ENCODE results near the gene NEDD4L. TPM values are rescaled to one million over a fixed set of nuclear protein-coding genes. Genes with fewer than 3 reads are reported as not detected.

NEDD4L gene
- total and polyA plus RNA-seq, 2 experiments from 2014 or later = 36.2 to 72.3 TPM

DNA sequence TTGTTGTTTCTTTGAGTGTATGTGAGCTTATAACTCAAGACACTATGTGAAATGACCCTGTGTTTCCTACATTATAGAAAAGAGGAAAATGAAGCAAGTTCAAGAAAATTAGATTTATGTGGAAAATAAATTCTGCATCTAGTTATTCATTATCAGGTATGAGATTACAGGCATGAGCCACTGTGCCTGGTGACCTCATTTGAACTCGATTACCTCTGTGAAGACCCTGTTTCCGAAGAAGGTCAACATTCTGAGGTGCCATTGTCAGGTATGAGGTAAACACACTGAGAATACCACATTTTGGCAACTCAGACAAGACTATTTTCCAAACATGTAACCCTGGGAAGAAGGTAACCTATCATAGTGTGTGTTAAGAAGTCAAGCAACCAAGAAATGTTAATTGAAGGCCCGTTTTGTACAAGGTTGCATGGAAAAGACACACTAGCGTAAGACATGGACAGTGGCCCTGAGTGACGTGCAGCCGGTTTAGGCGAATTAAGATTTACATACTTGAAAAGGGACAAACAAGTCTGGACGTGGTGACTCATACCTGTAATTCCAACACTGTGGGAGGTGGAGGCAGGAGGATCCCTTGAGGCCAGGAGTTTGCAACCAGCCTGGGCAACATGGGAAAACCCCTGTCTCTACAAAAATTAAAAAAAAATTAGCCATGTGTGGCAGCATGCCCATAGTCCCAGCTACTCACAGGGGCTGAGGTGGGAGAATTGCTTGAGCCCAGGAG lies 186.6 kb downstream of the NEDD4L start:
- no peaks in the 10 kb centered on the region for H3K9me2 ChIP-seq (ENCODE audit: insufficient read depth)
- H3K27me3 ChIP-seq (ENCODE audit: insufficient read depth) = no peaks in the 10 kb centered on the region
- H3K36me3 ChIP-seq (ENCODE audit: insufficient read depth) = no peaks in the 10 kb centered on the region
- H3F3A ChIP-seq (replicated peaks; ENCODE audit: low read depth) = no peaks in the 10 kb centered on the region
- H2AFZ ChIP-seq = no peak overlapping the region
- peaks cover 47% of the 10 kb centered on the region for H3K4me1 ChIP-seq (ENCODE audit: insufficient read depth)
- DNase-seq (ENCODE audit: low spot score) = no peak
- TF ChIP-seq, protein P1, sequence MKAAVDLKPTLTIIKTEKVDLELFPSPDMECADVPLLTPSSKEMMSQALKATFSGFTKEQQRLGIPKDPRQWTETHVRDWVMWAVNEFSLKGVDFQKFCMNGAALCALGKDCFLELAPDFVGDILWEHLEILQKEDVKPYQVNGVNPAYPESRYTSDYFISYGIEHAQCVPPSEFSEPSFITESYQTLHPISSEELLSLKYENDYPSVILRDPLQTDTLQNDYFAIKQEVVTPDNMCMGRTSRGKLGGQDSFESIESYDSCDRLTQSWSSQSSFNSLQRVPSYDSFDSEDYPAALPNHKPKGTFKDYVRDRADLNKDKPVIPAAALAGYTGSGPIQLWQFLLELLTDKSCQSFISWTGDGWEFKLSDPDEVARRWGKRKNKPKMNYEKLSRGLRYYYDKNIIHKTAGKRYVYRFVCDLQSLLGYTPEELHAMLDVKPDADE (IDR thresholded peaks at IDR 0.05) = no peak
- TF ChIP-seq EZH2phosphoT487 (IDR thresholded peaks at IDR 0.05; ENCODE audit: unreplicated experiment) = no peak
- no peak for TF ChIP-seq JUNB (IDR thresholded peaks at IDR 0.05; ENCODE audit: unreplicated experiment)
- TF ChIP-seq POLR2AphosphoS5 (IDR thresholded peaks at IDR 0.05; ENCODE audit: low read depth) = no peak
- TF ChIP-seq, protein P2, sequence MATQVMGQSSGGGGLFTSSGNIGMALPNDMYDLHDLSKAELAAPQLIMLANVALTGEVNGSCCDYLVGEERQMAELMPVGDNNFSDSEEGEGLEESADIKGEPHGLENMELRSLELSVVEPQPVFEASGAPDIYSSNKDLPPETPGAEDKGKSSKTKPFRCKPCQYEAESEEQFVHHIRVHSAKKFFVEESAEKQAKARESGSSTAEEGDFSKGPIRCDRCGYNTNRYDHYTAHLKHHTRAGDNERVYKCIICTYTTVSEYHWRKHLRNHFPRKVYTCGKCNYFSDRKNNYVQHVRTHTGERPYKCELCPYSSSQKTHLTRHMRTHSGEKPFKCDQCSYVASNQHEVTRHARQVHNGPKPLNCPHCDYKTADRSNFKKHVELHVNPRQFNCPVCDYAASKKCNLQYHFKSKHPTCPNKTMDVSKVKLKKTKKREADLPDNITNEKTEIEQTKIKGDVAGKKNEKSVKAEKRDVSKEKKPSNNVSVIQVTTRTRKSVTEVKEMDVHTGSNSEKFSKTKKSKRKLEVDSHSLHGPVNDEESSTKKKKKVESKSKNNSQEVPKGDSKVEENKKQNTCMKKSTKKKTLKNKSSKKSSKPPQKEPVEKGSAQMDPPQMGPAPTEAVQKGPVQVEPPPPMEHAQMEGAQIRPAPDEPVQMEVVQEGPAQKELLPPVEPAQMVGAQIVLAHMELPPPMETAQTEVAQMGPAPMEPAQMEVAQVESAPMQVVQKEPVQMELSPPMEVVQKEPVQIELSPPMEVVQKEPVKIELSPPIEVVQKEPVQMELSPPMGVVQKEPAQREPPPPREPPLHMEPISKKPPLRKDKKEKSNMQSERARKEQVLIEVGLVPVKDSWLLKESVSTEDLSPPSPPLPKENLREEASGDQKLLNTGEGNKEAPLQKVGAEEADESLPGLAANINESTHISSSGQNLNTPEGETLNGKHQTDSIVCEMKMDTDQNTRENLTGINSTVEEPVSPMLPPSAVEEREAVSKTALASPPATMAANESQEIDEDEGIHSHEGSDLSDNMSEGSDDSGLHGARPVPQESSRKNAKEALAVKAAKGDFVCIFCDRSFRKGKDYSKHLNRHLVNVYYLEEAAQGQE (IDR thresholded peaks at IDR 0.05; ENCODE audit: unreplicated experiment) = no peak
- TF ChIP-seq, protein P3, sequence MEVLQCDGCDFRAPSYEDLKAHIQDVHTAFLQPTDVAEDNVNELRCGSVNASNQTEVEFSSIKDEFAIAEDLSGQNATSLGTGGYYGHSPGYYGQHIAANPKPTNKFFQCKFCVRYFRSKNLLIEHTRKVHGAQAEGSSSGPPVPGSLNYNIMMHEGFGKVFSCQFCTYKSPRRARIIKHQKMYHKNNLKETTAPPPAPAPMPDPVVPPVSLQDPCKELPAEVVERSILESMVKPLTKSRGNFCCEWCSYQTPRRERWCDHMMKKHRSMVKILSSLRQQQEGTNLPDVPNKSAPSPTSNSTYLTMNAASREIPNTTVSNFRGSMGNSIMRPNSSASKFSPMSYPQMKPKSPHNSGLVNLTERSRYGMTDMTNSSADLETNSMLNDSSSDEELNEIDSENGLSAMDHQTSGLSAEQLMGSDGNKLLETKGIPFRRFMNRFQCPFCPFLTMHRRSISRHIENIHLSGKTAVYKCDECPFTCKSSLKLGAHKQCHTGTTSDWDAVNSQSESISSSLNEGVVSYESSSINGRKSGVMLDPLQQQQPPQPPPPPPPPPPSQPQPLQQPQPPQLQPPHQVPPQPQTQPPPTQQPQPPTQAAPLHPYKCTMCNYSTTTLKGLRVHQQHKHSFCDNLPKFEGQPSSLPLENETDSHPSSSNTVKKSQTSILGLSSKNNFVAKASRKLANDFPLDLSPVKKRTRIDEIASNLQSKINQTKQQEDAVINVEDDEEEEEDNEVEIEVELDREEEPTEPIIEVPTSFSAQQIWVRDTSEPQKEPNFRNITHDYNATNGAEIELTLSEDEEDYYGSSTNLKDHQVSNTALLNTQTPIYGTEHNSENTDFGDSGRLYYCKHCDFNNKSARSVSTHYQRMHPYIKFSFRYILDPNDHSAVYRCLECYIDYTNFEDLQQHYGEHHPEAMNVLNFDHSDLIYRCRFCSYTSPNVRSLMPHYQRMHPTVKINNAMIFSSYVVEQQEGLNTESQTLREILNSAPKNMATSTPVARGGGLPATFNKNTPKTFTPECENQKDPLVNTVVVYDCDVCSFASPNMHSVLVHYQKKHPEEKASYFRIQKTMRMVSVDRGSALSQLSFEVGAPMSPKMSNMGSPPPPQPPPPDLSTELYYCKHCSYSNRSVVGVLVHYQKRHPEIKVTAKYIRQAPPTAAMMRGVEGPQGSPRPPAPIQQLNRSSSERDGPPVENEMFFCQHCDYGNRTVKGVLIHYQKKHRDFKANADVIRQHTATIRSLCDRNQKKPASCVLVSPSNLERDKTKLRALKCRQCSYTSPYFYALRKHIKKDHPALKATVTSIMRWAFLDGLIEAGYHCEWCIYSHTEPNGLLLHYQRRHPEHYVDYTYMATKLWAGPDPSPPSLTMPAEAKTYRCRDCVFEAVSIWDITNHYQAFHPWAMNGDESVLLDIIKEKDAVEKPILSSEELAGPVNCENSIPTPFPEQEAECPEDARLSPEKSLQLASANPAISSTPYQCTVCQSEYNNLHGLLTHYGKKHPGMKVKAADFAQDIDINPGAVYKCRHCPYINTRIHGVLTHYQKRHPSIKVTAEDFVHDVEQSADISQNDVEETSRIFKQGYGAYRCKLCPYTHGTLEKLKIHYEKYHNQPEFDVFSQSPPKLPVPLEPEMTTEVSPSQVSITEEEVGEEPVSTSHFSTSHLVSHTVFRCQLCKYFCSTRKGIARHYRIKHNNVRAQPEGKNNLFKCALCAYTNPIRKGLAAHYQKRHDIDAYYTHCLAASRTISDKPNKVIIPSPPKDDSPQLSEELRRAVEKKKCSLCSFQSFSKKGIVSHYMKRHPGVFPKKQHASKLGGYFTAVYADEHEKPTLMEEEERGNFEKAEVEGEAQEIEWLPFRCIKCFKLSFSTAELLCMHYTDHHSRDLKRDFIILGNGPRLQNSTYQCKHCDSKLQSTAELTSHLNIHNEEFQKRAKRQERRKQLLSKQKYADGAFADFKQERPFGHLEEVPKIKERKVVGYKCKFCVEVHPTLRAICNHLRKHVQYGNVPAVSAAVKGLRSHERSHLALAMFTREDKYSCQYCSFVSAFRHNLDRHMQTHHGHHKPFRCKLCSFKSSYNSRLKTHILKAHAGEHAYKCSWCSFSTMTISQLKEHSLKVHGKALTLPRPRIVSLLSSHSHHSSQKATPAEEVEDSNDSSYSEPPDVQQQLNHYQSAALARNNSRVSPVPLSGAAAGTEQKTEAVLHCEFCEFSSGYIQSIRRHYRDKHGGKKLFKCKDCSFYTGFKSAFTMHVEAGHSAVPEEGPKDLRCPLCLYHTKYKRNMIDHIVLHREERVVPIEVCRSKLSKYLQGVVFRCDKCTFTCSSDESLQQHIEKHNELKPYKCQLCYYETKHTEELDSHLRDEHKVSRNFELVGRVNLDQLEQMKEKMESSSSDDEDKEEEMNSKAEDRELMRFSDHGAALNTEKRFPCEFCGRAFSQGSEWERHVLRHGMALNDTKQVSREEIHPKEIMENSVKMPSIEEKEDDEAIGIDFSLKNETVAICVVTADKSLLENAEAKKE (CRISPR knock-in tag; IDR thresholded peaks at IDR 0.05) = no peak
- Mint-ChIP-seq H3K27me3 (ENCODE audit: insufficient read depth, low read depth, poor library complexity) (peaks cover under 1% of the 10 kb centered on the region), H3K4me3 (no peak overlapping the region), H3K4me1 (peaks cover 61% of the 10 kb centered on the region), H3K27ac (peak overlapping the region; percentile 79), H3K9me3 (no peaks in the 10 kb centered on the region; the same call in 2 of the 3 replicates), H3K36me3 (ENCODE audit: low read depth) (peaks cover 10% of the 10 kb centered on the region)
- no peak overlapping the region for H3K4me2 ChIP-seq
- peaks cover 92% of the 10 kb centered on the region for H3K79me2 ChIP-seq (replicated peaks; ENCODE audit: insufficient read depth)
- H4K20me1 ChIP-seq (replicated peaks; ENCODE audit: insufficient read depth) = no peaks in the 10 kb centered on the region; the same call in 1 of the 2 replicates
- no peak for ATAC-seq
- no peak overlapping the region for H3K27ac ChIP-seq (ENCODE audit: low read depth)
- H3K4me3 ChIP-seq = no peak overlapping the region
